Neural crest cell (in vitro differentiated cells): ENCODE results near the gene WDR33. TPM values are rescaled to one million over a fixed set of nuclear protein-coding genes. Genes with fewer than 3 reads are reported as not detected.

ENCODE experiments used
- DNase-seq: peaks from one replicate; pipeline ENCODE4 v3.0.0; 2021; ENCODE audit warnings: low read depth, mixed read lengths, low spot score
- H3K27ac Mint-ChIP-seq: one replicate; pipeline ENCODE4 v1.8.0; 2021; ENCODE audit warnings: mild to moderate bottlenecking, mixed read lengths; ENCODE audit not compliant: unreplicated experiment
- H3K27me3 Mint-ChIP-seq: 2 replicates; pipeline ENCODE4 v1.8.0; 2021; ENCODE audit warnings: low read depth, mild to moderate bottlenecking, mixed read lengths
- H3K36me3 Mint-ChIP-seq: 2 replicates; pipeline ENCODE4 v1.8.0; 2021; ENCODE audit warnings: low read depth, mild to moderate bottlenecking, mixed read lengths
- H3K4me1 Mint-ChIP-seq: 2 replicates; pipeline ENCODE4 v1.8.0; 2021; ENCODE audit warnings: mixed read lengths
- H3K4me3 Mint-ChIP-seq: one replicate; pipeline ENCODE4 v1.8.0; 2021; ENCODE audit warnings: mild to moderate bottlenecking, mixed read lengths
- H3K9me3 Mint-ChIP-seq: 2 replicates; pipeline ENCODE4 v1.8.0; 2021; ENCODE audit warnings: mixed read lengths
- total RNA-seq: library from RNA; stranded (reverse); gene quantifications from 2 replicates; pipeline ENCODE4 v1.2.1, GENCODE V29; 2021
- TF ChIP-seq, protein P1 (sequence below): fragments of 200-600 bp; sonication (generic); conservative IDR thresholded peaks from 2 replicates; pipeline ENCODE4 v1.5.0; 2021; ENCODE audit warnings: antibody characterized with exemption, mild to moderate bottlenecking

WDR33 gene
- total RNA-seq, 1 donor from 2014 or later: 72.4 TPM

DNA sequence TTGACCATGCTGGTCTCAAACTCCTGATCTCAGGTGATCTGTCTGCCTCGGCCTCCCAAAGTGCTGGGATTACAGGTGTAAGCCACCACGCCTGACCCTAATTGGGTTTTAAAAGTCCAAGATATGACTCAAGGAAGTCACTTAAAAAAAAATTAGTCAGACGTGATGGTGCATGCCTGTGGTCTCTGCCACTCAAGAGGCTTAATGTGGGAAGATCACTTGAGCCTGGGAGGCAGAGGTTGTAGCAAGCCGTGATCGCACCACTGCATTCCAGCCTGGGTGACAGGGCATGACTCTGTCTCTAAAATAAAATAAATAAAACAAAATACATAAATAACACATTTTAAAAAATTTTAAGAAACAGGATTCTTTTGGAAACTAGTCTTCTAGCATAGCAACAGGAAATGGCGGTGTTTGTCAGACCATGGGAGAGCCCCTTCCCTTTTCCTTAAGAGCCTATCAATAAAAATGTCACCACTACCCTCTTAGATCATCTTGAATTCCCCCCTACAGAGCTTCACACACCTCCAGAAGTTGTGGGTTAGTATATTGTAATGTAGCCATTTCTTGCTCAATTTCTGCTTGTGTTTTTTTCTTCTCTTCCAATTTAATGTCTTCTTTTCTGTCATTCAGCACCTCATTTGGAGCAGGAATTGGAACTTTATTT, 89.5 kb downstream of the WDR33 start:
- no peak overlapping the region for H3K27ac Mint-ChIP-seq
- peaks cover 22% of the 10 kb centered on the region for H3K36me3 Mint-ChIP-seq

DNA sequence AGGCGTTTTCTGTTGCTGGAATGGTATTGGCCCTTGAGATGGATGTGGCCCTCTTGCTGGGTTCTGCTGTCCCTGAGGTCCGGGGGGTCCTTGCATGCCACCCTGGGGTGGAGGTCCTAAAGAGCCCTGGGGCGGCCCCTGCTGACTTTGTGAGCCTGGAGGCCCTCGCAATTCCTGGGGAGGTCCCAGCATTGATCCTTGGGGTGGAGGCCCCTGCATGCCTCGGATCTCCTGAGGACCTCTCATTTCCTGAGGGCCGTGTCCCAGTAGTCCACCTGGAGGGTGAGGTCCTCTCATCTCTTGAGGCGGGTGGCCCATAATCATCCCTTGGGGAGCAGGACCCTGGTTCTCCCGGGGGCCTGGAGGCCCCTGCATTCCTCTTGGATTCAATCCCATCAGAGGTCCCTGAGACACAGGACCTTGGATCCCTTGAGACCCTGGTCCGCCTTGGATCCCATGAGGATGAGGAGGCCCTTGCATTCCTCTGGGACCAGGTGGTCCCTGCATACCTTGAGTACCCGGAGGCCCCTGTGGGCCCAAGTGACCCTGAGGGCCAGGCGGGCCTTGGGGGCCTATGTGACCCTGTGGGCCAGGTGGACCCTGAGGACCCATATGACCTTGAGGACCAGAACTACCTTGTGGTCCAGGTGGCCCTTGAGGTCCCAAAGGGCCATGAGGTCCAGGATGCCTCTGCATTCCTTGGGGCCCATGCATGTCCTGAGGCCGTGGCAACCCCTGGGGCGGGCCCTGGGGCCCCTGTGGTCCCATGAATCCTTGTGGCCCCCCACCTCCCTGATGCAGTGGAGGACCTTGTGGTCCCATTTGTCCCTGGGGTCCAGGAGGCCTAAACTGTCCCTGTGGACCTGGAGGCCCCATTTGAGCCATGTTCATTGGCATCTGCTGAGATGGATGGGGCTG, 91.4 kb downstream of the WDR33 start:
- H3K27ac Mint-ChIP-seq: no peak overlapping the region

More for the DNA sequence above, 89.5 kb downstream of the WDR33 start:
- Mint-ChIP-seq H3K27me3 (no peaks in the 10 kb centered on the region), H3K9me3 (no peaks in the 10 kb centered on the region), H3K4me1 (peaks cover 6% of the 10 kb centered on the region), H3K4me3 (no peak overlapping the region)
- TF ChIP-seq, protein P1, sequence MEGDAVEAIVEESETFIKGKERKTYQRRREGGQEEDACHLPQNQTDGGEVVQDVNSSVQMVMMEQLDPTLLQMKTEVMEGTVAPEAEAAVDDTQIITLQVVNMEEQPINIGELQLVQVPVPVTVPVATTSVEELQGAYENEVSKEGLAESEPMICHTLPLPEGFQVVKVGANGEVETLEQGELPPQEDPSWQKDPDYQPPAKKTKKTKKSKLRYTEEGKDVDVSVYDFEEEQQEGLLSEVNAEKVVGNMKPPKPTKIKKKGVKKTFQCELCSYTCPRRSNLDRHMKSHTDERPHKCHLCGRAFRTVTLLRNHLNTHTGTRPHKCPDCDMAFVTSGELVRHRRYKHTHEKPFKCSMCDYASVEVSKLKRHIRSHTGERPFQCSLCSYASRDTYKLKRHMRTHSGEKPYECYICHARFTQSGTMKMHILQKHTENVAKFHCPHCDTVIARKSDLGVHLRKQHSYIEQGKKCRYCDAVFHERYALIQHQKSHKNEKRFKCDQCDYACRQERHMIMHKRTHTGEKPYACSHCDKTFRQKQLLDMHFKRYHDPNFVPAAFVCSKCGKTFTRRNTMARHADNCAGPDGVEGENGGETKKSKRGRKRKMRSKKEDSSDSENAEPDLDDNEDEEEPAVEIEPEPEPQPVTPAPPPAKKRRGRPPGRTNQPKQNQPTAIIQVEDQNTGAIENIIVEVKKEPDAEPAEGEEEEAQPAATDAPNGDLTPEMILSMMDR: no peak
- DNase-seq: no peak

DNA sequence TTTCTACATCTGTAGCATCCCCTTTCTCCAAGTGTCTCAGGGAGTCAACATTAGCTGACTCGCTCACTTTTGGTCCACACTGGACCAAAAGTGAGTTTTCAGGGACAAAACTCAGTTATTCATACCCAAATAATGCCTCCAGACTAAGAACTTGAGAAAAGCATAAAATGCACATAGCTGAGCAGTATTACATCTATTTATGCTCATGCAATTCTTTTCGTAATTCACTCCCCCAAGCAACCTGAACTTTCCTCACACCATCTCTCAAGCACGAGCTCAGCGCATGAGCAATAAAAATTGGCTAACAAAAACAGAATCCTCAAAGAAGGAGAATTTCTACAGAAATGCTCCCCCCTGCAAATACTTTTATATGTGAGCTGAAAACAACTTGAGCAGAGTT, 92.7 kb downstream of the WDR33 start:
- DNase-seq: no peak
- no peaks in the 10 kb centered on the region for H3K9me3 Mint-ChIP-seq
- peaks cover 14% of the 10 kb centered on the region for H3K36me3 Mint-ChIP-seq
- no peak overlapping the region for H3K27ac Mint-ChIP-seq
- no peaks in the 10 kb centered on the region for H3K27me3 Mint-ChIP-seq
- no peak overlapping the region for H3K4me3 Mint-ChIP-seq
- TF ChIP-seq, protein P1: no peak
- H3K4me1 Mint-ChIP-seq: peaks cover 10% of the 10 kb centered on the region

More for the DNA sequence above, 91.4 kb downstream of the WDR33 start:
- H3K4me3 Mint-ChIP-seq: no peak overlapping the region
- H3K36me3 Mint-ChIP-seq: peaks cover 14% of the 10 kb centered on the region
- TF ChIP-seq, protein P1: no peak
- DNase-seq: no peak
- H3K9me3 Mint-ChIP-seq: no peaks in the 10 kb centered on the region
- peaks cover 10% of the 10 kb centered on the region for H3K4me1 Mint-ChIP-seq
- H3K27me3 Mint-ChIP-seq: no peaks in the 10 kb centered on the region

DNA sequence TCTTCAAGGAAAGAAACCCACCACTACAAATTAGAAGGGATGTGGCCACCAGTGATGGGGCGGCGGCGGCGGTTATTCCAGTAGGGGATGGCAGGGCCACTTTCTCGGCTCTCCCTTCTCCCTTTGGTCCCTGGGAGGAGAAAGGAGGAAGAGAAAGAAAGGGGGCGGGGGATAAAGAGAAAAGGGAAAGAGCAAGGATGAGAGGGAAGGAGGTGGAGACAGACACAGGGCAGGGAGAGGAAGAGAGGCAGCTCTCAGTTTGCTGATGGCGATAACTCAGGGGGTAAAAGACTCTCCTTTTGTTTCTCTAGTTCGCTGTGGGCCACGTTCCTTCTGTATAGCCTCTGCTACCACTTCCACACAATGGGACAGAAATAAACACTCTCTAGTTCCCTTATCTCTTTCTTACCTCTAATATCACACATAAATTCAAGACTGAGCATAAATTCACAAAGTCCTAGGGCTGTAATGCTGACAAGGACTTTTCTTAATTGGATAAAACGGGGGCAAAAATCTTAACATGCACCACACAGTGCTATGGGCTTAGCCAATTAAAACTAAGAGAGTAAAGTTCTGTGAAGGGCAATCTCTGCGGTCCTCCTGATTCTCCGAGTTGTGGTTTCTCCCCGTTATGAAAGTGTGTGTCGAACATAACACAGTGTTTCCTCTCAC, 95.1 kb downstream of the WDR33 start:
- H3K9me3 Mint-ChIP-seq: no peaks in the 10 kb centered on the region
- H3K27me3 Mint-ChIP-seq: no peaks in the 10 kb centered on the region
- H3K4me1 Mint-ChIP-seq: peaks cover 10% of the 10 kb centered on the region
- peaks cover 7% of the 10 kb centered on the region for H3K36me3 Mint-ChIP-seq
- no peak overlapping the region for H3K4me3 Mint-ChIP-seq
- TF ChIP-seq, protein P1: no peak
- no peak for DNase-seq
- H3K27ac Mint-ChIP-seq: peak overlapping the region; percentile 92

DNA sequence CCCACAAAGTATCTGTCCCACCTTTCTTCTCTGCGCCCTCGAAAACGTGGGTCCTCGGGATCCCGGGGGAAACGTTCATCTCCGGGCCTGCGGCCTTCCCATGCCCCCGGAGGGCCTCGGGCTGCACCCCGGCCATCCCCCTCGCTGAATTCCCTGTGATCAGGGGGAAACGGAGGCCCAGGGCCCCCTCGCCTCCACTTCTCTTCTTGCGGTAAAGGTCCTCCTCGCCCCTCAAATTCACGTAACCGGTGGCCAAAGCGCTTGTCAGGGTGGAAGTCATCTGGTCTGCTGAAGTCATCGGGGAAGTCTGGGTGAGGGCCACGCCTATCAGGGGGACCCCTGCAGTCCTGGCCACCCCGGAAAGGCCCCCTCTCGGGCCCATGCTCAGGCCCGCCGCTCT, 97.4 kb downstream of the WDR33 start:
- H3K4me3 Mint-ChIP-seq: no peak overlapping the region
- TF ChIP-seq, protein P1: no peak
- peaks cover 3% of the 10 kb centered on the region for H3K36me3 Mint-ChIP-seq
- no peaks in the 10 kb centered on the region for H3K9me3 Mint-ChIP-seq
- H3K27me3 Mint-ChIP-seq: no peaks in the 10 kb centered on the region
- no peak for DNase-seq
- H3K27ac Mint-ChIP-seq: no peak overlapping the region
- peaks cover 10% of the 10 kb centered on the region for H3K4me1 Mint-ChIP-seq
